Left lobe of liver (tissue), 2 donors: ENCODE data around the gene KMT5B. TPM values are rescaled to one million over a fixed set of nuclear protein-coding genes. Genes with fewer than 3 reads are reported as not detected.
"Not testable (repeated sequence)": the region's sequence is repeated elsewhere in the genome, so short reads cannot be mapped to it uniquely, and the experiment has no call there.

Experiments used
- ATAC-seq: fragments of 200-7000 bp; cut with Tn5 transposase; one replicate; pipeline ENCODE4 v1.9.1; 2020; ENCODE audit warnings: mild to moderate bottlenecking, moderate library complexity
- DNase-seq: peaks from one replicate; pipeline ENCODE4 v3.0.0-alpha.2; 2020; ENCODE audit warnings: low spot score
- total RNA-seq: library from RNA; stranded (reverse); gene quantifications from one replicate; pipeline ENCODE4 v1.2.1, GENCODE V29; 2021
- donor health status: DM: no; HTN: no; CAD: no; lungs with moderate emphysema.
- donor health status: DM: no; HTN: yes; CAD: no.

Gene KMT5B
- total RNA-seq = 19.3 TPM

DNA sequence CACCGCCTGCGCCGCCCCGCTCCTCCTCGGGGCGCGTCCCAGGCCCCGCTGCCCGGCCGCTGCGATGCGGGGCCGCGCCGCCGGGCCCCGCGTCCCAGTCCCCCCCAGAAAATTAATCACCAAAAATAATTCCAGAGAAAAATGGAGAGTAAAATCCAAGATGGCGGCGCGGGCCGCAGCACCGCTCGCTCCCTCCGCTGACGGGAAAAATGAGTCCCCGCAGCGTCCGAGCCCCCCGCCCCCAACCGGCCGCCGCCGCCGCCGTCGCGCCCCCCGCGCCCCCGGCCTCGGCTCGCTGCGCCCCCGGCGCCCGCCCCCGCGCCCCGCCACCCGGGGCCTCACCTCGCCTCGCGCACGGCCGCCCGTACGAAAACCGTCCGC, at the start of gene KMT5B:
Gene KMT5B, minus strand, starts transcription at position 162 of the 381 bp plus-strand sequence. CDS start 23,220 bp downstream, outside the sequence.
- peak; percentile 74 for DNase-seq
- ATAC-seq = no peak

DNA sequence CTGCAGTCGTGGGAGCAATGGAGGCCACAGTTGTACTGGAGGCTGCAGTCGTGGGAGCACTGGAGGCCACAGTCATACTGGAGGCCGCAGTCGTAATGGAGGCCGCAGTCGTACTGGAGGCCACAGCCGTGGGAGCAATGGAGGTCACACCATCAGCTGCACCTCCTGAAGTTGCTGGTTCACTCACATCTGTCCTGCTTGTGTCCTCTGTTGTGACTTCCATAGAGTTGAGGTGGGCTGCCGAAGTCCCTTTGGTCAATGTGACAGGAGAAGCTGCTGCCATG, 49.4 kb upstream of the KMT5B start:
- ATAC-seq = no peak
- DNase-seq = no peak

DNA sequence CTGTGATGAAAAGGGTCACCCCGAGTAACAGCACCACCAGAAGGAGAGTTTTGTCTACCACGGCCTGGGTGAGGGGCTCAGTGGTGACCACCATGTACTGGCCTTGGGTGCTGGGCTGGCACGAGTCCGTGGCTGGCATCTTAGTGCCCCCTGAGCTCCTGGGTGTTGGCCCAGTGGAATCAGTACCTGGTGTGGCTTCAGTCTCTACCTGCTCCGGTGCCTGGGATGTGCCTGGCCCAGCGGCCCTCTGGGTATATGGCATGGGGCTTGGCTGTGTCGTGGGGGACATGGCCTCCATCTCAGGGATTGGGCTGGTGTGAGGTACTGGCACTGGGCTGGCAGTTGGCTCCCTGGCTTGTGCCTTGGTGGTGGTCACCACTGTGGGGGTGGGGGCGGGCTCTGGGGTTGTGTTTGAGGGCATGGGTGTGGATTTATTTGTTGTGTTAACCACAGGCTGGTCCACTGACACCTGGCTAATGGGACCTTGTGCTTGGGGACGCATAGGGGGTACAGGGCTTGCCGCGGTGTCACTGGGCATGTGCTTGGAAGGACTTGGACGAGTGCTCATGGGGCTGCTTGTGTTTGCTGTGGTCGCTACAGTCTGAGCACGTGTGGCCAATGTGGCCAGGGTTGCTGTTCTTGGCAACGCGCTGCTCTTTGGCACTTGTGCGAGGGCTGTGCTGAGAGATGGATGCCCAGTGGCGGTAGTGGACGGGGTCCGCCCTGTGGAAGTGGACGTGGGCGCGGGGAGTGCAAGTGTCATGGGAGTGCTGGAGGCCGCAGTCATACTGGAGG, 48.9 kb upstream of the KMT5B start:
- ATAC-seq (no peak), DNase-seq (peak; percentile 46)

DNA sequence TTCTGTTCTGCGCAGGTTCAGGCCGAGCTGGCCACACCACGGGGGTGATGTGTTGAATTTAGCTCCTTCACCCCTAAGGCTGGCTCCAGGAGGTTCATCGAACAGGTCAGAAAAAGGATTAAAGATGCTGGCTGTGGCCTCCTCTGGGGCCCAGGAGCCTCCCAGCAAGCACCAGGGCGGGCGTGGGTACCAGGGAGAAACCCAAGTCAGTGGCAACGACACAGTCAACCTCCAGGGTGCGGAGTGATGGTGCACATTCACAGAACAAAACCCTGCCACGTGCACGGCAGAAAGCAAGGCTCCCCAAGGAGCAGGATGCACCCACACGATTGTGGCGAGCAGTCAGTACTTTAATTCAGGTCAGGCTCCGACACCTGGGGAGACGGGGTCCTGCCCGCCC, 47.9 kb upstream of the KMT5B start:
- ATAC-seq (no peak), DNase-seq (no peak)

- DNase-seq (peak; percentile 39), ATAC-seq (no peak)
Observed at GRCh38 chr11:68260484-68260883, 47.4 kb upstream of the KMT5B start.

DNA sequence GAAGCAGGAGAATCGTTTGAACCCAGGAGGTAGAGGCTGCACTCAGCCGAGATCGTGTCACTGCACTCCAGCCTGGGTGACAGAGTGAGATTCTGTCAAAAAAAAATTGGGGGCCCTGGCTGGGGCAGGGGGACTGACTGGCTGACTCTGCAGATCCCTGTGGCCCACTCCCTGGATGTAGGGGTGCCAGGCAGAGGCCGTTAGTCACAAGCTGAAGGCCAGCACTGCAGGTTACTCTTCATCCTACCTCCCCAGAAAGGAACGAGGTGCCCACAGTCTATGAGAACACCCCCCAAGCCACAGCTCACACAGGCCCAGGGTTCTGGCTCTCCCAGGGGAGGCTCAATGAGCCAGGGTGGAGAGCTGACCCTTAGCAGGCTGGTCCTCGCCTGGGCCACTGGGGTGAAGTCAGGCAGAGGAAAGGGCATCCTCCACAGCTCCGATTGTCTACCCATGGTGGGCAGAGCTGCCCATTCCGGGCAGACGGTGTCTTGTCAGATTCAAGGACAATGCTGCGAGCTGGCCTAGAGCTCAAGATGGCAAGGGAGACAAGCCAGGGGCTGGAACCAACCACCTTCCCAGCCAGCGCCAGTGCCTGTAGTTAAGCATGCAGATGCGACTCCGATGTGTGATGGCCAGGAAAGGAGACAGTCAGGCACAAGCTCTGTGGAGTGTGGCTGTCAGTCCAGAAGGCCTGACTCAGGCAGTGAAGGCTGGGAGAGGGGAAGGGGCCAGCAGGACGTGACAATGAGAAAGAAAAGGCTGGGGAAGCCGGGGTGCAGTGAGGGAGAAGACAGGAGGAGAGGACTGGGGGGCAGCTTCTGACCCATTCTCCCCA, 46.2 kb upstream of the KMT5B start:
- ATAC-seq (peak; percentile 1), DNase-seq (no peak)

GRCh38 chr11:68258363-68258765, 45.3 kb upstream of the KMT5B start:
- ATAC-seq (no peak), DNase-seq (peak; percentile 49)

- peak; percentile 89 for ATAC-seq
- peak; percentile 96 for DNase-seq
Observed at GRCh38 chr11:68257477-68258362, 44.6 kb upstream of the KMT5B start.

DNA sequence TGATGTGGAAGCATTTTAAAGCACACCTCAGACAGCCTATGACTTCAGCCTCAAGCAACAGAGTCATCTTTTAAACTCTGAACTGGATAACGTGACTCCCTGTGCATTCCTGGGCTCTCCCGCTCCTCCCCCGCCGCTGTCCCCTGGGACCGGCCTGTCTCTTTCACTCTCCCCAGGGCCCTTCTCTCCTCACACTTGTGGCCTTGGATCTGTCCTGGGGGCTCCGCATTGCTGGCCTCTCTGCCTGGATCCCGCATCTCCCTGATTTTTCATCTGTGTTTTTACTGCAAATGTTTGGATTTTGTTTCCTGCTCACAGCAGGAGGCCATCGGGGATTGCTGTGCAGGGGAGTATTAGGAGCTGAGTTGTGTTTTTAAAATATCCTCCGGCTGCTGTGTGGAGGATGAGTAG, 43.2 kb upstream of the KMT5B start:
- no peak for ATAC-seq
- DNase-seq = no peak

DNA sequence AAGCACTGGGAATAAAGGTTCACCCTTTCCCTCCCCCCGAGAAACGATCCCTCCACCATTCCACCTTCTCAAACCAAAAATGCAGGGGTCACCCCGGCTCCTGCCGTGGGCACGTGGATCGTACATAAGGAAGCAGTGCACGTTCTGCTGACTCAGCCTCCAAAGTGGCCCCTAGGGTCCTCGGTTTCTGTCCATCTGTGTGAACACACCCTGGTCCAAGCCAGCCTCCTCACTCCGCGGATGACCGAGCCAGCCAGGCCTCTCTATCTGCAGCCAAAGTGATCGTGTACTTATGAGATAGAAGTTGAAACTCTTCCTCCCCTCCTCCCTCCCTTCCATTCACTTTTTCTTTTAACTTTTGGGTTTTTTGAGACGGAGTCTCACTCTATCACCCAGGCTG, 42.4 kb upstream of the KMT5B start:
- ATAC-seq (no peak), DNase-seq (no peak)

DNA sequence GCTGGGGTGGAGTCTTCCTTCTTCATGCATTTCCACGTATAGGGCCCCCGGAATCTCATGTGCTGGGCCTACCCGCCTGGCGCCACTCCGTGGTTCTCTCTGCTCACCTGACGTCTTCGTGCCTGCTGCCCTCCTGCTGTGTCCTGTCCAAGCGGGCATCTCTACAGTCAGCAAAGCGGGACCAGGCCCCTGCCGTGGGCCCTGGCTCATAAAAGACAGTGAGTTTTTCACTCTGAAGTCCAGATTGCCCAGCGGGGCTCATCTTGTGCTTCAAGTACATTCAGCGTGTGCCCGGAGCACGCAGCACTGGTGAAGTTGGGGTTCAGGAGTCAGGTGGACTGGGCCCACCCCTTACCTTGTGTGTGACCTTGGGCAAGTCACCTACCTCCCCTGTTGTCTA, 41.3 kb upstream of the KMT5B start:
- DNase-seq (no peak), ATAC-seq (no peak)

DNA sequence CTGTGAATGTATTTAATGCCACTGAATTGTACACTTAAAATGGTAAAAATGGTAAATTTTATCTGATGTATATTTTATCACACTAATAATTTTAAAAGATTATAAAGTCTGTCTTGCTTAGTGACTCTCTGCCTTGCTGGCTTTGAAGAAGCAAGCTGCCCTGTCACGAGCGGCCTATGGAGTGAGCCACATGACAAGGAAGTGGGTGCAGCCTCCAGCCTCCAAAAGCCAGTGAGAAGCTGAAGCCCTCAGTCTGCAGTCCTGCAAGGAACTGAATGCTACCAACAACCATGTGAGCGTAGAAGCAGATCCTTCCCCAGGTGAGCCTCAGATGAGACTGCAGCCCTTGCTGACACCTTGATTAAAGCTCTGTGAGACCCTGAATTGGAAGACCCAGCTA, 38.7 kb upstream of the KMT5B start:
- DNase-seq = no peak
- ATAC-seq = peak; percentile 30

GRCh38 chr11:68244912-68245311, 31.8 kb upstream of the KMT5B start:
- not testable (repeated sequence) for DNase-seq, ATAC-seq

GRCh38 chr11:68243847-68244246, 30.8 kb upstream of the KMT5B start:
- not testable (repeated sequence) for DNase-seq, ATAC-seq

GRCh38 chr11:68242616-68243015, 29.5 kb upstream of the KMT5B start:
- no peak for ATAC-seq
- DNase-seq = no peak

GRCh38 chr11:68231621-68232020, 18.5 kb upstream of the KMT5B start:
- no peak for ATAC-seq
- DNase-seq = no peak

- no peak for ATAC-seq
- no peak for DNase-seq
Observed at GRCh38 chr11:68229601-68230000, 16.5 kb upstream of the KMT5B start.

- DNase-seq = no peak
- ATAC-seq = no peak
Observed at GRCh38 chr11:68226421-68226820, 13.3 kb upstream of the KMT5B start.

GRCh38 chr11:68224606-68225005, 11.5 kb upstream of the KMT5B start:
- ATAC-seq = no peak
- DNase-seq = no peak

- no peak for ATAC-seq
- no peak for DNase-seq
Observed at GRCh38 chr11:68223275-68223674, 10.2 kb upstream of the KMT5B start.

- ATAC-seq (no peak), DNase-seq (no peak)
Observed at GRCh38 chr11:68221406-68221805, 8.3 kb upstream of the KMT5B start.
